GM21529 (cell line): ENCODE data around the gene AZU1.
"Not testable (repeated sequence)": the region's sequence is repeated elsewhere in the genome, so short reads cannot be mapped to it uniquely, and the experiment has no call there.

Experiments
- ATAC-seq: cut with Tn5 transposase; IDR thresholded peaks from one replicate; pipeline ENCODE4 v1.9.1; 2021; ENCODE audit not compliant: unreplicated experiment

The AZU1 gene

GRCh38 chr19:824885-825284 is 2.8 kb upstream of the AZU1 start:
- ATAC-seq, result no peak

- ATAC-seq, result no peak
Measured at GRCh38 chr19:825897-826644, 1.6 kb upstream of the AZU1 start.

GRCh38 chr19:827314-827709 is 325 bp upstream of the AZU1 start:
- no peak for ATAC-seq

GRCh38 chr19:829129-829758 is 1.6 kb downstream of the AZU1 start:
- ATAC-seq, result no peak

- no peak for ATAC-seq
Measured at GRCh38 chr19:831407-832369, 4.1 kb downstream of the AZU1 start.

- ATAC-seq, result no peak
Measured at GRCh38 chr19:834216-834615, 6.6 kb downstream of the AZU1 start.

GRCh38 chr19:835210-835810 is 7.7 kb downstream of the AZU1 start:
- no peak for ATAC-seq

GRCh38 chr19:840519-841206 is 13.0 kb downstream of the AZU1 start, which contains the start of gene PRTN3:
Gene PRTN3 (plus strand): TSS chr19:840999. CDS start chr19:841009, 10 bp downstream.
- ATAC-seq, result no peak

GRCh38 chr19:842802-843179 is 15.2 kb downstream of the AZU1 start:
- not testable (repeated sequence) for ATAC-seq

- no peak for ATAC-seq
Measured at GRCh38 chr19:843180-843835, 15.7 kb downstream of the AZU1 start.

- ATAC-seq, result no peak
Measured at GRCh38 chr19:843836-844545, 16.4 kb downstream of the AZU1 start.

GRCh38 chr19:844546-844971 is 16.9 kb downstream of the AZU1 start:
- no peak for ATAC-seq

- ATAC-seq, result no peak
Measured at GRCh38 chr19:845707-846521, 18.3 kb downstream of the AZU1 start.

- ATAC-seq, result no peak
Measured at GRCh38 chr19:848386-848921, 20.8 kb downstream of the AZU1 start.

- ATAC-seq, result not testable (repeated sequence)
Measured at GRCh38 chr19:849195-849594, 21.6 kb downstream of the AZU1 start.

- no peak for ATAC-seq
Measured at GRCh38 chr19:850221-850978, 22.8 kb downstream of the AZU1 start.

GRCh38 chr19:850979-851335 is 23.3 kb downstream of the AZU1 start:
- ATAC-seq, result no peak
